Forelimb muscle (tissue), 1 donor: ENCODE measurements around the gene DLL1. TPM values are rescaled to one million over a fixed set of nuclear protein-coding genes. Genes with fewer than 3 reads are reported as not detected.

Experiments
- polyA plus RNA-seq: library from polyadenylated mRNA; unstranded; fragments of 120-200 nt; gene quantifications from one replicate; pipeline ENCODE4 v1.2.1, GENCODE V29; 2013; ENCODE audit not compliant: insufficient read length

The DLL1 gene
- polyA plus RNA-seq, 1 donor = 17.1 TPM

Other genes starting within 250 kb of the DLL1 start
- 25.4 TPM for gene FAM120B, start 15.7 kb upstream of the DLL1 start, polyA plus RNA-seq